ENCODE data around the gene AIG1.

Gene AIG1

DNA sequence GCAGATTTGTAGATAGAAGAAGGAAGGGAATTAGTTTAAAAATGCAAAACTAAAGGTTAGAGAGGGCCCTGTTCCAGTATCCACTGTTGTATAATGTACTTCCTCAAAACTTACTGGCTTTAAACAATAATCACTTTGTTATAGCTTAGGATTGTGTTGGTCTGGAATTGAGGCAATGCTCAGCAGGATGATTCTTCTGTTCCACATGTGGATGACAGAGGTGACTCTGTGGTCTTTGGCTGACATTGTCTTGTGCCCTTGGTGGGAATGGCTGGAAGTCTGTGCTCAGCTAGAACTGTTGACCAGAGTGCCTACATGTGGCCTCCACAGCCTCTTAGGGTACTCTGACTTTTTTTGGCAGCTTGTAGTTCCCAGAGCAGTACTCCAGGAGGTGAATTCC lies 143.4 kb downstream of the AIG1 start:
- DNase-seq = no peak

- no peak for DNase-seq
Measured at GRCh38 chr6:143205131-143205535, 144.4 kb downstream of the AIG1 start.

DNA sequence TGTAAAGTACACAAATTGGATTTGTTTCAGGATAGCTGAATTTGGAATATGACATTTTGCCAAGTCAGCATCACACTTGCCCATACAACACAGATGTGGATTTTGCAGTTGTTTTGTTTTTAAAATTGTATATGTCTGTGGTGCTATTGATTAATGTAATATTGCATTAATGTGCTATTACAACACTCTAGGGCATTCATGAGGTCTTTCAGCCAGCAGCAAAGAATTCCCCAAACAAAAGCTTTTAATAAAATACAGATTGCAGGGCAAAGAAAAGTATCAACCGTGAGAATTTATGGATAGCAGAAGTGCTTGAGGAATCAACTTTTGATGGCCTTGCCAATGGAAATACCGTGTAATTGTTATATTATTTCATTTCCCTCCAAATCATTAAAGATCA lies 144.9 kb downstream of the AIG1 start:
- no peak for DNase-seq

DNA sequence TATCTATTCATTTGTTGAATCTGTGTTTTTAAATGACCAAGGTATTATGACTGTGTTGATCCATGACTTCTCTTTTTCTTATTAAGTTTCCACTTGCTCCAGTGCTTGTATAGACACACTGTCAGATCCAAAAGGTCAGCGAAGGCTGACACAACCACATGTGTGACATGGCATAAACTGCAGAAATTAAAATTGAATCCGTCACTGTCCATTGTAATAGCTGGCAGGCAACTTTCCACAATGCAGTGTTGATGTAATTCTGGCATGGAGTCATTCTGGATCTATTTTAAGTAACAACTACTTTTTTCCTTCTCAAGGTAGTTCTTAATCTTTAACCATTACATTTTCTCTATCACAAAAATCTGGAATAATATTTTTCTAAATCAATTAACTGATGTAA lies 145.3 kb downstream of the AIG1 start:
- DNase-seq = no peak

DNA sequence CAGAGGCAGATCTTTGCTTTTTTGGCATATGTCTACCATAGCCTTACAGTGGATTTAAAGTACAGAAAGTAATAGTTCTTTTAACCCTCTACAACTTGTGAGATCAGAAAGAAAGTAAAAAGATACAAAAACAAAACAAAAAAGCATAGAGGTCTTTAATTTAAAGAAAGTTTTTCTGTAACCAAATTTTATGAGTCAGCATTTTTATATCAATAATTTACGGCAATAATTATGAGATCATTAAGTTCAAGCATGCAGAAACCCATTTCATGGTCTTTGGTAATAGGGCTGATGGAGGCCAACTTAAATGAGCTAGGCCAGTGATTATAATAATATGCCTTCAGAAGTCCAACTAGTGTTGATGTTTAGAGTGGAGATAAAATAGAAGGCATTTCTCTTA lies 145.9 kb downstream of the AIG1 start:
- DNase-seq = no peak

DNA sequence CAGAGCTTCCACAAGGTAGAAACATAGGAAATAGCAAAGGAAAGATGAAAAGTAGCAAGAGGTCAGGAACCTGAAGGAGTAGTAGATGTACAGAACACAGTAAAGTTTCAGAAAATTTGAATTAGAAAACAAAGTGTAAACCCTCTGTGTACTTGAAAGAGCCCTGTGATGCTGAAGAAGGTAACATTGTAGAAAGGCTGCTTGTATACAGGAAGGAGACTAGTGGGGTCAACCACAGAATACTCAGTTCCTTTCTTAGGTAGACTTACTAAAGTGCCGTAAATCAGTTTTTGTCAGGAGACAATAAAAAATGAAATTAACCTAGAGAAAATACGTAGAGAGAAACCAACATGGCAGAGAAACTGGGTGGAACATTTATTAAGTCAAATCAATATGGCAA lies 149.7 kb downstream of the AIG1 start:
- DNase-seq = no peak

- DNase-seq = no peak
Measured at GRCh38 chr6:143213859-143214376, 153.2 kb downstream of the AIG1 start.

- no peak for DNase-seq
Measured at GRCh38 chr6:143215363-143215762, 154.7 kb downstream of the AIG1 start.

DNA sequence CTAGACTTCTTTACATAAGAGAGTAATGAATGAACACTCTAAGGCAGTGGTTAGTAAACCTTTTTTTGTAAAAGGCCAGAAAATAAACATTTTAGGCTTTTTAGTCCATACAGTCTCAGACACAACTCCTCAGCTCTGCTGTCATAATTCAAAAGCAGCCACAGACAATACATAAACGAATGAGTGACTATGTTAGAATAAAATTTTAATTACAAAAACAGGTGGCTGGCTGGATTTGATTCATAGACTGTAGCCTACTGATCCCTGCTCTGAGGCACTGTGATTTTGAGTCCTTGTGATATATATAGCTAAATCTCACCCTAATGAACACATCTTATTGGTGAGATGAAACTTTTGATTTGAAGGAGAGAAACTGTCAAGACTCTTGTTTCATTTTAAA lies 155.1 kb downstream of the AIG1 start:
- no peak for DNase-seq

DNA sequence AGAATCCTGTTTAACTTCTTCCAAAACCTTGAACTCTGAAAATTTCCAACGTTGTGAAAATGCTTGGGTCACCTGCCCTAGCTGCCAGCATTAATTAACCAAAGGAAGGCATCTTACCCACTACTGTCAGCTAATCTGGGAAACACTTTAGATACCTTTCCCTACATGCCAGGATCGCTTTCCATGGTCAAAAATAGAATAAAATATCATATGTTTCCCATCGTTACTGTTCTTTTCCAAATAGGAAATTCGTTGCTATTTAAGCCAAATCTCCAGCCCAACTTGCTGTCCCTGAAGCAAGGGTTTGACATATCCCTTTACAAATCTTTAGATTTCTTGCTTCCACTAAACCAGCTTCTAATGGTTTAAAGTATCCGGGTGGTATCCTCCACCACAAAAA lies 157.5 kb downstream of the AIG1 start:
- DNase-seq = no peak

- DNase-seq = no peak
Measured at GRCh38 chr6:143221698-143222097, 161.0 kb downstream of the AIG1 start.

DNA sequence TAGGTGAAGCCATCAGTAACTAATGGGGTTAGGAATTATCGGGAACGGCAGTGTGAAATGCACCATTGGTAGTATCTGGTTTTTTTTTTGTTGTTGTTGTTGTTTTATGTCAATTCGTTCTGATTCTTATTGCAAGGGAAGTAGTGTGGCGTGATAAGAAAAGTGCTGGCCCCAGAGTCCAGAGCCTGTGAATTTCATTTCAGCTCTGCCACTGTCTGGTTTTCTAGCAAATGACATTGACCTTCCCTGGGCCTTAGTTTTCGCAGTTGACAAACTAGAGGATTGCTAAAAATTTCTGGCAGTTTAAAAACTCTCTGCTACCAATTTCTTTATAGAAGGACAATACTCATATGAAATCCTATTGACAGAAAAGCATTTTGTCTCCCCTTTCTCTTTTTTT lies 161.6 kb downstream of the AIG1 start:
- DNase-seq = no peak

- no peak for DNase-seq
Measured at GRCh38 chr6:143222801-143223231, 162.1 kb downstream of the AIG1 start.

GRCh38 chr6:143223895-143224294 lies 163.2 kb downstream of the AIG1 start:
- no peak for DNase-seq

- DNase-seq = no peak
Measured at GRCh38 chr6:143224516-143224915, 163.8 kb downstream of the AIG1 start.

DNA sequence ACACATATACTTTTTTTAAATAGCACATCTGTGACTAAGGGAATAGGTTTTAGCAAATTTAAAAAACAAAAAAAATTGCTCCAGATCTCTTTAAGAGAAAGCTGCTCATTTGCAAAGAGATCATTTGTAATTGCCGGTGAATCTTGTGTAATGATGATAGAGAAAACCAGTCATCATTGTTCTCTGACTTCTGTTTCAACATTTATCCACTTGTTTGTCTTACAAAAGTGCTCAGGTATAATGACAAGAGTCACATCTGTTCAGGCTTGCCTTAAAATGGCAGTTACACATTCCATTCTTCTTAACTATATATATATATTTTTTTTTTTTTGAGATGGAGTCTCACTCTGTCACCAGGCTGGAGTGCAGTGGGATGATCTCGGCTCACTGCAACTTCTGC lies 165.2 kb downstream of the AIG1 start:
- DNase-seq = no peak

DNA sequence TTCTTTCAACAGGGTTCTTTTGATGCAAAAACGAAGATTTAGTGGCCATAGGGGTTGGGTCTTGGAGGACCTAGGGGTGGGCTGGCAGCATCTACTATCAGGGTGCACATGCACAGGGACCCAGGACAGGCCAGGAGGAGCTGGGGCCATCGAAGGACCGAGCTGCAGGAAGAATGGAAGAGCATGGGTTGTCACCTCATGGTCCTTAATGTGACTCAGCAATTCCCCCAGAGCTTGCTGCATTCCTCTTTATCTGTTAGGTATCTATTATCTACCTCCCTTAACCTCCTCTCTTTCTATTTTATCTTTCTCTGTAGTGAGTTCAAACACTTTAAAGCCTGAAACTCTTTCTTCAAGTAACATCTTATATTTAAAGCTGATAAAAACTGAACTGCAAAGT lies 167.0 kb downstream of the AIG1 start:
- no peak for DNase-seq

DNA sequence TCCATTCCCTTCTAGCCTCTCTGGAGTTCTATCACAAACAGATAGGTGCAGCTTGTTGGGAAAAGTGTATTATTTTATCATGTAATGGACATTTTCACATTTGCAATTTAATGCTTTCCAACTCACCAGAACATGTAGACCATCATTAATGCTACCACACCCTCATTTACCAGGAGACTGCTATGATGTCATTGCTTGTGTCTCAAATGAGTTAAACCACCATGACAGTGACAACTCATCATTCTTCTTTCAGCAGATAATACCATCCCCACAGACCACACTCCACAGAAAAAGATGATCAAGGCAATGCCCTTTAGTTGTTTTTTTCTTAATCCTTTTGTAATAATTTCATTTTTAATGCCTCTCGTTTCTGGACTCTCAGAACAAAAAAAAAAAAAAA lies 168.7 kb downstream of the AIG1 start:
- no peak for DNase-seq

GRCh38 chr6:143232849-143233248 lies 172.2 kb downstream of the AIG1 start:
- DNase-seq = no peak

- DNase-seq = no peak
Measured at GRCh38 chr6:143233554-143234285, 173.0 kb downstream of the AIG1 start.

DNA sequence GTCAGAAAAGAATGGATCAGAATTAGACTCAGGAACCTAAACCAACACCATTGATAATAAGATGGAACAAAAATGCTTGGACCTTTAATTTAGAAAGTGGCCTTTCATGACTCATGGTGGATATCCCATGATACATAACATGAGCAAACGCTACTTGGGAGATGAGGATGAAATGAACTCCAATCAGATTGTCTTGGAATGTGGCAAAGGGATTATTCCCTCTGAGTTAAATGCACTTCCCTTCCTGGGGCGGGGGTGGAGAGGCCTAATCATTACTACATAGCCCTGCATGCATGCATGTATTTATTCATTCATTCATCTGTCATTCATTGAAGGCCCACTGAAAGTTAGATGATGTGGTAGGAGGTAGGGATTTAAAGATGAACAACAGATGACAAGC lies 174.0 kb downstream of the AIG1 start:
- DNase-seq = no peak

- DNase-seq = no peak
Measured at GRCh38 chr6:143236151-143236798, 175.6 kb downstream of the AIG1 start.

GRCh38 chr6:143238306-143238705 lies 177.6 kb downstream of the AIG1 start:
- DNase-seq = no peak

DNA sequence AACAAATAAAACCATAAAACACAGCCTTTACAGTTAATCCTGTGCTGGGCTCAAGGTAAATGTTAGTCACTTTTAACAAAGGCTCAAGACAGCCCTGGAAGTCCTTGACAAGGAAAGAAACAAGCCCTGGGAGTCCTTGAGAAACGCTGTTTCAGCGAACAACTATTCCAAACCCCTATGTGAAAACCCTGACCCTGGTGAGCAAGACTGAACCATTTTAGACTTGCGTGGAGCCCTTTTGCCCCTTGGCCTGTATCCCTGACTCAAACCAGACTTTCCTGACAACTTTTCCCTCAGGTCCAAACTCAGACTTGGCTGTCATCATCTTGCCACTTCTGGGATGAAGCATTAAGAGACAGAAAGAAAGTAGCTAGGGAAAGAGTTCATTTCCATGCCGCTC lies 180.4 kb downstream of the AIG1 start:
- no peak for DNase-seq

DNA sequence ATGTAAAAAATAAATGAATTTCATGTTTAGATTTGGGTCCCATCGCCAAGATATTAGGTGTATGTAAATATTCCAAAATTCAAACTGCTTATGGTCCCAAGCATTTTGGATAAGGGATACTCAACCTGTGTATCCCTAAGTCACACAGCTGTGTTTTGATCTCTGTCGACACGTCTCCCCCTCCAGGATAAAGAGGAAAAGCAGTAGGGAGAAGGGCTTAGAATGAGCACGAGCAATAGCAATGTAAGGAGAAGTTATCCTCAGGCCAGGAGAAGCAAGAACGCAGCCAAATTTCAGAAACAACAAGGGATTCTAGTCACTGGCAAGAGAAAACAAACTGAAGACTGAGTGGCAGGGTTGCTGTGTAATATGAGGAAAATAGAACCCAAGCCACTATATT lies 181.2 kb downstream of the AIG1 start:
- DNase-seq = no peak
